Cerebellar cortex (tissue), 1 donor: ENCODE measurements around the gene TMEM134.
"Not testable (repeated sequence)": the region's sequence is repeated elsewhere in the genome, so short reads cannot be mapped to it uniquely, and the experiment has no call there.

ENCODE experiments used
- DNase-seq: peaks from one replicate; pipeline ENCODE4 v3.0.0-alpha.2; 2015; ENCODE audit warnings: low spot score

The TMEM134 gene, protein sequence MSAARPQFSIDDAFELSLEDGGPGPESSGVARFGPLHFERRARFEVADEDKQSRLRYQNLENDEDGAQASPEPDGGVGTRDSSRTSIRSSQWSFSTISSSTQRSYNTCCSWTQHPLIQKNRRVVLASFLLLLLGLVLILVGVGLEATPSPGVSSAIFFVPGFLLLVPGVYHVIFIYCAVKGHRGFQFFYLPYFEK

DNA sequence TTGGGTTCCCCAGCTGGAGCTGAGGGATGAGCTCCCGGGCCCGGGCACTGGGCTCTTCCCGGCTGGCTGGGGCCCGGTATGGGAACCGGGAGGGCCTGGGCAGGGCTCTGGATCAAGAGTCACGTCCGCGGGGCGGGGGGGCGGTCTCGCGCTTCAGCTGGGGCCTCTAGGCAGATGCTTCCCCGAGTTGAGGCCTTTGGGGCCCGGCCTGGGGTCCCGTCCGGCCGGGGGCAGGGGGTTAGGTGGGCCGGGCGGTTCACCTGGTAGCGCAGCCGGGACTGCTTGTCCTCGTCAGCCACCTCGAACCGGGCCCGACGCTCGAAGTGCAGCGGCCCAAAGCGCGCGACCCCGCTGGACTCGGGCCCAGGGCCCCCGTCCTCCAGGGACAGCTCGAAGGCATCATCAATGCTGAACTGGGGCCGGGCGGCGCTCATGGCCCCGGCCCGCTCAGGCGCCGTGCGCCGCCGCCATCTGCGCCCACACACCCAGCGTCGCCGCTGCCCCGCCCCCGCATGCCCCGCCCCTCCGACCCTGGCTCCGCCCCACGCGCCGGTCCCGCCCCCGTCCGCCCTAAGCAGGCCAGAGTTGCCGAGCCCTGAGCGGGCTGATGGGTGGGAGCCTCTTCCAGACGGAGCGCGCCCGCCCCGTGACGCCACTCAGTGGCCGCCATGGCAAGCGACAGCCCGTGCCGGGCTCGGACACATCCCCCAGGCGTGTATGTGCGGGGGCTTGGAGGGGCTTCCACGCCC is at the start of gene TMEM134:
TMEM134 (minus strand) TSS at position 493 of the 749 bp plus-strand sequence; CDS start at position 434, 59 bp downstream.
- peak; percentile 92 for DNase-seq

DNA sequence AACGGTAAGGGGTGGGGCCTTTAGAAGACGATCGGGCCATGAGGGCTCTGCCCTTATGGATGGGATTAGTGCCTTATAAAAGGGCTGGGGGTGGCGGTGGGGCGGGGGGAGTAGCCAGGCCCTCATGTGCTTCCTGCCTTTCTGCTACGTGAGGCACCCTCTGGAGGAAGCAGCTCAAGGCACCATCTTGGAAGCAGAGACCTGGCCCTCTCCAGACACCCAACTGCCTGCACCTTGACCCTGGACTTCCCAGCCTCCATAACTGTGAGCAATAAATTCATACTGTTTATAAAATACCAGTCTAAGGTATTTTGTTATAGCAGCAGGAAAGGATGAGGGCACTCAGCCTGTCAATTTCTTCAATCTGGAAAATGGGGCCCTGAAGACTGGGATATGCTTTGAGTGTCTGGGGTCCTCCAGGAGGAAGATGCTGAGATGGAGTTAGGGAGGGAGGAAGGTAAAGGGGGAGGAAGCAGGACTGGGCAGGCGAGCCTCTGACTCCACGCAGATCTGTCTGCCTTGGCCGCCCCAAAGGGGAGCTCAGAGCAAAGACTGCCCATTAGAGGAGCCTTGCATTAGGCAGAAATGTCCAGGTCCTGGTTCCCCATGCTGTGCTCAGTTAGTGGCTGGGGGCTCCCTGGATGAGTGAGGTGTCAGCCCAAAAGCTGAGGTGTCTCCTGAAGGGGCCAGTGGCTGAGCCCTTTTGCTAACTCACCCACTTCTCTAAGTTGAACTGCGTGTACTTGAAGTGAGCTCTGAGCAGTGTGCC is 48.9 kb upstream of the TMEM134 start:
- DNase-seq, result no peak

DNA sequence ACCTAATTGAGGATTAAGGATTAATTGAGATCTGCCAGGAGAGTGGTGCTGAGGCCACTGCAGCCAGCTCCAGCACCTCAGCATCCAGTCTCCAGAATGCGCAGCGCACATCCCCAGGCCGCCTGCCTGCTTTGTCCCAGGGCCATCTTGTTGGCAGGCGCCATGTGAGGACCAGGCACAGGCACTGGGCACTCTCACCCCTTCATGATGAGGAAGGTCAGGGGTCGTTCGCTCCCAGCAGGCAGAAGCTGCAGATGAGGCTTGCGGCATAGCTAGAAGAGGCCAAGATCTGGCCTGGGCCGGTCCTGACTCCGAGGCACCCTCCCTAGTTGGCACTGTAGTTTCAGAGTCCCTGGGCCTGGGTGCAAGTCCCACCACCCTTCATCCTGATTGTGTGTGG is 47.8 kb upstream of the TMEM134 start:
- DNase-seq, result no peak

DNA sequence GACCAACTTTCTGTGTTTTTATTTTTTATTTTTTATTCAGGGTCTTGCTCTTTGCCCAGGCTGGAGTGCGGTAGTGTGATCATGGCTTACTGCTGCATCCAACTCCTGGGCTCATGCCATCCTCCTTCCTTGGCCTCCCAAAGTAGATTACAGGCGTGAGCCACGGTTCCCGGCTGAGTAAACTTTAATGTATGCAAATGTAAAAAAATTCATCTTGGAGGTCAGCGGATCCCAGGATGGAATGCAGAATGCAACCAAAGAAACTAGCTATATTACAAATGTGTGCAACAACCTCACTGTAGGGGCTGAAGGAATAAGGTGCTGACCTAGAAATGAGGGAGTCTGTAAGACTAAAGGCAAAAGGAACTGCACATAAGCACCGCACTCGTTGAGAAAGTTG is 45.1 kb upstream of the TMEM134 start:
- no peak for DNase-seq

DNA sequence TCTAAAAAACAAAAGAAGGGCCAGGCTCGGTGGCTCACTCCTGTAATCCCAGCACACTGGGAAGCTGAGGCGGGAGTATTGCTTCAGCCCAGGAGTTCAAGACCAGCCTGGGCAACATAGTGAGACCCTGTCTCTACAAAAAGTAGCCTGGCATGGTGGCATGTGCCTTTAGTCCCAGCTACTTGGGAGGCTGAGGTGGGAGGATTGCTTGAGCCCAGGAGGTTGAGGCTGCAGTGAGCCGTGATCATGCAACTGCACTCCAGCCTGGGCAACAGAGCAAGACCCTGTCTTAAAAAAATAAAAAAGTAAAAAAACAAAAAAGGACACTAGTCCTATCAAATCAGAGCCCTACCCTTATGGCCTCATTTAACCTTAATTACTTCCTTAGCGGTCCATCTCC is 42.5 kb upstream of the TMEM134 start:
- DNase-seq, result not testable (repeated sequence)

DNA sequence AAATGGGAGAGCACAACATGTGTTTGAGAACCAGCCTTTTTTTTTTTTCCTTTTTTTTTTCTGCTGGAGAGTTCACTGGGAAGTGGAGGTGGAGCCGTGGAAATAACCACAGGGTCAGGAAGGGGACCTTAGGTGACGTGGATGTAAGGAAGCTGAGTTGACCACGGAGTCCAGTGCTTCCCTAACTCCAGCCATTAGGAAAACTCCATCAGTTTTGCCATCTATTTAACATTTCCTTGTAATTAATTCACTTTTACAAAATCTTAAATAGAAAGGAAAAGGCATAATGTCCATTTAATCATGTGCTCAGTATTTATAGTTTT is 40.9 kb upstream of the TMEM134 start:
- DNase-seq, result no peak

DNA sequence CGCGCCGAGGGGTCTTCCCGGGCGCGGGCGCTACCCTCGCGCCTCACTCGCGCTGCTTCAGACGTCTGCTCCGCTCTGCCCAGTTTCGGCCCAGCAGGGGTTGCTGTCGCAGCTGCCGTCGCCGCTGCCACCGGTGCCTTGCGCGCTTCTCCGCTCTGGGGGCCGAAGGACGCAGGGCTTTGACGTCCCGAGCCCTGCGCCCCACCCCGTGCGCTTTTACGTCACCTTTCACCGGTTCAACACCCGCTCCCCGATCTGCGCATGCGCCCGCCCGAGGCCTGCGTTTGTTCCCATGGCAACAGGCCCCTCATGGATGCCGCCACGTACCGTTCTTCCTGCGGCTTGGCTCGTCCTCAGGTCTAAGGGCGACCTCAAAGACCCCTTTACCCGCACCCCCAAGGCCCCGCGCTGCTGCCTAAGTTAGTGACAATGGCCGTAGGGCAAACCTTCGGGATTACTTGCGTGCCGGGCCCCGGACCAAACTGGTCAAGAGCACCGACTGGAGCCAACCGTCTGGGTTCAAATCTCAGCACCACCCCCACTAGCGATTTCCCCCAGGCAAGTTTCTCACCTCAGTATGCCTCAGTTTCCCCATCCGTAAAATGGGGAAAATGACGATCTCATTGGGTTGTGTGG is 39.6 kb upstream of the TMEM134 start:
- peak; percentile 98 for DNase-seq

DNA sequence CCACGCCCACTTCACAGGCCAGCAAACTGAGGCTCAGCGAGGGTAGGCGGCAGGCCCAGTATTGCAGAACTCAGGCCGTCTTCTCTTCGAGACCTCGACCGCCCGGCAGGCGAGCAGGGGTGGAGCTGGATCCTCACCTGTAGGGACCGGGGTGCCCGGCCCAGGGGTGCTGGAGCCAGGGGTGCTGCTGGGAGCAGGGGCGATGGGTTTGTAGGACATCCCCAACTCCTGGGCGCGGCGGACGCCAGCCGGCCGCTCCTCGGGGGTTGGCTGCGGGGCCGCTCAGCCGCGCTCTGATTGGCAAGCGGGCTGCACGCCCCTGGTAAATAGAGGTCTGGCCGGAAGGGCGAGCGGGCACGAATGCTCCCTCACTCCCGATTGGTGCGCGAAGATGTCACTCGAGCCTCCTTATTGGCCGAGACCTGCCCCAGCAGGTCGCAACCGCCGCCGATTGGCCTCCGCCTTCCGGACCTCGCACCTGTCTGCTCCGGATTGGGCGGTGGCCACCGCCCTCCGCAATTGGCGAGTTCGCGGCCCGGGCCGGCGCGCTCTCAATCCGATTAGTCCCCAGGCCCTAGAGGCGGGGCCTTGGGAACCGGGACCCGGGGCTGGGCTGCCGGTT is 38.9 kb upstream of the TMEM134 start, which contains the start of gene CDK2AP2:
CDK2AP2 (minus strand) TSS at position 299 of the 622 bp plus-strand sequence; CDS start at position 219, 80 bp downstream.
- peak; percentile 99 for DNase-seq

DNA sequence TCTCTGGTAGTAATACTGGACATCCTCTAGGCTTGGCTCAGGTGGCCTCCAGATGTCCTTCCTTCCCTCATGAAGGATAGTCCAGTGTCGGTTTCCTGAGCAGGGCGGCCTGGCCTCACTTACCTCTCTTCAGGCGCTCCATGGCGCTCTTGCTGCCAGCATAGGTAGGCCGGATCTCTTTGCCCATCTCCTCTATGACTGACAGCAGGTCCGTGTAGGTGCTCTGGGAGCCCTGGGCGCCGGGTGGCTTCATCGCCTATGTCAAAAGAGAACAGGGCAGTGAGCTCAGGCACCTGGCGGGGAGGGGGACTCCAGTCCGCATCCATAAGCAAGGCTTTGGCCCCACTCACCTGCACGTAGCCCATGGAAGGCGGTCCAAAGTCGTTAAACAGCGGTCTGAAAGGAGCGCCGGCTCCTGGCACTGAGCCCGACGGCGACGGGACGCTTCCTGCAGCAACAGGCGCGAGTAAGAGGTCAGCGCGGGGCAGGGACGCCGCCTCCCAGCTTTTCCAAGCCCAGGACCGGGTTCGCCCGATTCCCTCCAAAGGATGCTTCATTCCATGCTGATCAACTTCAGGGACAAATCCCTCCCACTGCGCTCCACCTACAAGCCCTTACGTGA is 38.3 kb upstream of the TMEM134 start:
- DNase-seq, result no peak

DNA sequence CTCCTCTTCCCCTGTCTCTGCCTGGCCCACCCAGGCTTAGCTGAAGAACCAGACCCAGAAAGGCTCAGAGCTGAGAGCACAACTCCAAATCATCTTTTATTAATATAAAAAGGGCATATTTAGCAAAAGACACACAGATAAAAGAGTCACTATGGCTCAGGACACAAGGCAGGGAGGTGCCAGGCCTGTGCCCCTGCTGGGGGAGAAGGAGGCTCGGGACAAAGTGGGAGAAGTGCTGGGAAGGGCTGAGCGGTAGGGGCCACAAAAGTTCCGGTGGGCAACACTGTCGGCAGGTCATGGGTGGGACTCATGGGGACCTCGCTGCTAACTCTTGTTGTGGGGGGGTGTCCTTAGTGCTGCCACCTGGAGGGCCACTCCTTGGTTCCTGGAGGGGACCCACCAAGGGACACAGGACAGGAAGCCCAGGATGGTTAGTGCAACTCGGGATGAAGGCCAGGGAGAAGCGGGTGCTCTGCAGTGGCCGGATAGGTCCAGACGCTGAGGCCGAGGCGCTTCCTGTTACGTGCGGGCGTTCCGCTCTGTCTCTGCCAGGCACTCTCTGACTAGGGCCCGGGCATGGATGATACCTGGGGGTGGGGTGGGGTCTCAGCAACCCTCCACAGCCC is 37.5 kb upstream of the TMEM134 start:
- DNase-seq, result no peak

DNA sequence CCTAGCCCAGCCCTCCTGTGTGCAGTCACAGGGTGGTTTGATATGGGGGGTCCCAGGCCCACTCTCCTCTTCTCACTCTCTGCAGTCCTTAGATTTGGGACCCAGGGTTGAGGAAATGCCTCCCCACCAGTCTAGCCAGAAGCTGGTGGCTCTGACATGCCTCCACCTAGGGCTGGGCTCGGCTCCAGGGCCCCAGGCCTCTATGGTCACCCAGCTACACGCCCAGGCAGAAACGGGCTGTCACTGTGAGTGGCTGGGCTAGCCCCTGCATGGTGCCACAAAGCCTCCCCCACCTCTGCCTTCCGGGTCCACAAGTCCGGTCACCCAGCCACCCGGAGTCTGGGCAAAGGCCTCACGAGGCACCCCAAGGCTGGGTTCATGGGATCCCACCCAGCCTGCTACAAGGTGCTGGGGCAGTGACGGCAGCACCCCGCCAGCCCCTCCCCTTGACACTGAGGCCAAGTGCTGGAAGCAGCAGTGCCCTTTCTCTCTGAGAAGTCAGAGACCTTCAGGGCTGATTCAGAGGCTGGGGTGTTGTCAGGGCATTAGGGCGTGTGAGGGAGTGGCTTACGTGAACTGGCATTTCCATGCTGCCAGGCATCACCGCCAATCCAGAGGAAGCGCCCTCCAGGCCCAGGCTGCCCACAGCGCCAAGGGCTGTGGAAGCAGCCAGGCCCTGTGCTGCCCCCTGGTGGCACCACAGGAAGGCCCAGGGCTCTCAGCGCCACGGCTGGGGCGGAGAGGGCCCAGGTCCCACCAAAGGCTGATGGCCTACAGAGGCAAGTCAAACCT is 36.8 kb upstream of the TMEM134 start:
- DNase-seq, result peak; percentile 93

DNA sequence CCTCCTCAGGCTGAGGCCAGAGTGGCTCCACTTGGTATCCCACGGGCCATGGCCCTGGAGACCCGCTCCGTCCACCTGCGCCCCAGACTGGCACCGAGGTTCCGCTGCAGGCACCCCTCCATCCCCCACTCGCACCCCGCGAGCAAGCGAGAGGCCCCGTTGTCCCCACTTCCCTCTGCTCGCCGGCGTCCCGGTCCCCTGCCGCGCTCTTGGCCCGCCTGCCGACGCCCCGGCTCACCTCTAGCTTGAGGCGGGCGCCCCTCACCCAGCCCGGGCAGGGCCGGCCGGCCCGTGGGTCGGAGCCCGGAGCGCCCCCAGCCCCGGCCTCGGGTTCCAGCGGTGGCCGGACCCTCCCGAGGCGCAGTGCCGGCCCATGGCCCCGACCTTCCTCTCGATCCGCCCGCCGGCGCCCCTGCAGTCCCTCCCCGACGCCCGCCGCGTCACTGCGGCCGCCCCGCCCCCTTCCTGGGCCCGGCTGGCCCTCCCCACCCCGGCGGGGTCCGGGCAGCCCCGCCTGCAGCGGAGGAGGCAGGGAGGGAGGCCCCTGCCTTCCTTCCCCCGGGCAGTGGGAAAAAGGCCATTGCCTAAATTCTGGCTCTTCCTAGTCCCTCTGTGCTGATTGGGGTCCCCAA is 36.0 kb upstream of the TMEM134 start, which contains the start of gene PITPNM1:
PITPNM1 (minus strand) TSS at position 414 of the 632 bp plus-strand sequence. CDS start 1,183 bp downstream, outside the sequence.
- DNase-seq, result no peak

DNA sequence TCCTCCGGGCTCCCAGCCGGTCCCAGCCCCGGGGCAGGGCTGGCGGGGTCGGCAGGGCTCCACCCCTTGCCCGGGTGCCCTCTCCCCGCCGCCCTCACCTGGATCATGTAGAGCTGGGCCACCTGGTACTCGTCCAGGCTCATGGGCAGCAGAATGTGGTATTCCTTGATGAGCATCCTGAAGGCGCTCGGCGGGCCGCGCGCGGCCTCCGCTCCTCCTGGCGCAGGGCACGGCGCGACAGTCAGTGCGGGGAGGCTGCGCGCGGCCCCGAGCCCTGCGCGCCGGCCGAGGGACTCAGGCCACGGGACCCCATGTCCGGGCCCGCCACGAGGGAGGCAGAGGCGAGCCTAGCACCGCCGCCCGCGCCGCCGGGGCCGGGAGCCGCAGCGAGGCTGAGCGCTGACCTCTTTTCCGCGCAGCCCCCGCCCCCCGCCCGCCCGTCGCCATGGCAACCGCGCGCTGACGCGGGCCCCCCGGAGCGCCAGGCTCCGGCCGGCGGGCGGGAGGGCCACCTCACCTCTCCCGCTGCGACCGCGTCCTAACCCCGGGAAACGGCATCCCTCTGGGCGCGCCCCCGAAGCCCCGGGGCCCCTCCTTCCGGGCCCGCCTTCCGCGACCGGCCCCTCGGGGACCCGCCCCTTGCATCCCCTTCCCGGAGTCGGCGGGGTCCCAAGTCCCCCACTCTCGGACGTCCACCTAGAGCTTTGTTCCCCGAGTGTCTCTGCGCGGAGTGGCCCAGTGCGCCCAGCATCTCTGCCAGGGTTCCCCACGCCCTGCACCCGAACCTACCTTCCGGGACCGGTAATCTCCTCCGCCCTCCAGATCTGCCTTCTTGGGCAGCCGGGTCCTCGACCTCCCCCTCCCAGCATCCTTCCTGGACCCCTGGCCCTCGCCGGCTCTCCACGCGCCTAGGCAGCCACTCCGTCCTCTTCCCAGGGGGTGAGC is 35.2 kb upstream of the TMEM134 start:
- no peak for DNase-seq

DNA sequence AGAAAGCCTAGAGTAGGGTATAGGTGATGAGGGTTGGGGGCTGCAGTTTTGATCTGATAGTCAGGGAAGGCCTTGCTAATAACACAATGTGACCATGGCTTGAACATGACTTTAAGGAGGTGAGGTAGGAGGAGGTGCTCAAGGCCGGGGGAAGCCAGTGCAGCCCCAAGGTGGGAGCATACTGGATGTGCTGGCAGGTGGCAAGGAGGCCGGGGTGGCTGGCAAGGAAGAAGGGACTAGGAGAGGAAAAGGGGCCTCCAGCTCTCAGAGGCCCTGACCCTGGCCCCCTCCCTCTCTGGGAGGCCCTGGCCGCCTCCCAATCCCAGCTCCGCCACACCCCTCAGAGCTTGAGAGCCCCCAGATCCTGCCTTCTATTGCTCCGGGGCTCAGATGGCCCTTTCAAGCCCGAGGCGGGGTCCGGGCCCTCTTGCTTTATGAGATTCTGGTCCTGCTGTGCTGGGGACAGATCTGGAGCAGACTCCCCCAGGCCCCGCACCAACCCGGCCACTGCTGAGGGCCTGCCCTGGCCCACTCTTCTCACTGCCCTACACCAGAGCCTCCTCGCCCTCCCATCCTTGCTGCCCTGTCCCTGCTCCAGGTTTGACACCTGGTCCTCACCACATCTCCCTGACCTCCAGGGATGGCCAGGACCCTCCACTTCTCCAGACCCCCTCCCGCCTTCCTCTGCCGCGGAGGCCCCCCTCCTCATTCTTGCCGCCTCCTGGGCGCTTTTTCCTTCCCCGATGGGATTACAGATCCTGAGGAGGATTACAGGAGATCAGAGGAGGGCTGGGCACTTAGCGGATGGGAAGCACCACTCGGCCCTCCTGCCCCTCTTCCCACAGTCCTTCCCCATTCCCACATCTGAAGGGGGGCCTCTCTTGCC is 34.3 kb upstream of the TMEM134 start:
- no peak for DNase-seq

DNA sequence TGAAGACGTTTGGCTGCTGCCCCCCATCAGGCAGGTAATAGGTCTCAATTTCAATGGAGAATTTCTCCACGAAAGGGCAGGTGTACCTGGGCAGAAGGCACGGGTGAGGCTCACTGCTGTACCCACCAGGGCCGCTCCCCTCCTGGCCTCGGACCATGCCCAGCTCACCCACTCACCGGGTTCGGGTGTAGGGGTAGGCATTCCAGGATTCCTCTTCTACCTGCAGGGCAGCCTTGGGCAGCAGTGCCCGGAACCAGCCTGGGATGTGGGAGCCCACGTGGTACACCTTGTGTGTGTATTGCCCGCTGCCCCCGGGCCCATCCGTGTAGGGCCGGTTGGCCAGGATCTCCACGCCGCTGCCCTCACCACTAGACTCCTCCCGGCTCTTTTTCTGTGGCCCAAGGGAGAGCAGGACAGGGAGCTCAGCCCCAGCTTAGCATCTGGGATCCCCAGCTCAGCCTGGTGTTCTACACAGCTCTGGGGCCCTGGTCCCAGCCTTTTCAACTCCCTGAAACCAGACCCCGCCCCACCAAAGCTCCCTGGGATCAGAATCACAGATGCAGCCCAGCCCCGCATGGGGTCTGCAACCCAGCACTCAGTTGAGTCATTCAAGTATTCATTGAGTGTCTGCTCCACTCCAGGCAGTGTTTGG is 33.4 kb upstream of the TMEM134 start:
- no peak for DNase-seq

DNA sequence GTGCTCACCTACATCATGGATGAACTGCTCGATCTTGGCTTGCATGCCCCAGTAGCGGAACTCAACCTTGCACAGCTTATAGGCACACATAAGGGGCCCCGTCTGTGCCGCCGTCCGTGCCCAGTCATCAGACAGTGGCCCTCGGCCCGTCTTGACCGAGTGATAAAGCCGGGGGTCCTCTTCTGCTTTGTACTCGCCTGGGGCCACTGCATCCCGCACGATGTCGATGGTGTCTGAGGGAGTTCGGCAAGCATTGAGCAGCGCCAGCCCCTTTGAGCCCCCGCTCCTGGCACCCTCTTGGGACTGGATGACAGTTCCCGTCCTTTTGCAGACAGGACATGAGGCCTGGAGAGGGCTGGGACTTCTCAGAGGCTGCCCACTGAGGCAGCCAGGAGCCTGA is 32.8 kb upstream of the TMEM134 start:
- no peak for DNase-seq
